ENCODE results near the gene ALG14. TPM values are rescaled to one million over a fixed set of nuclear protein-coding genes. Genes with fewer than 3 reads are reported as not detected.

ALG14 gene
- total RNA-seq, 4 donors from 2014 or later: 1.5 to 4.6 (median 3.2) TPM

- Histone ChIP-seq H3K9me3 (no peaks in the 10 kb centered on the region), H3K27ac (no peak overlapping the region), H3K36me3 (no peaks in the 10 kb centered on the region), H3K27me3 (no peaks in the 10 kb centered on the region), H3K4me3 (replicated peaks in 1 of 3) (no peak overlapping the region), H3K4me1 (peaks cover 3 to 16% of the 10 kb centered on the region in 2 donors)
- WGBS, 2 donors: 79 to 85% methylated on average over 9 of the region's 9 CpGs
- TF ChIP-seq POLR2A (IDR thresholded peaks at IDR 0.05): no peak
- TF ChIP-seq, protein P1, sequence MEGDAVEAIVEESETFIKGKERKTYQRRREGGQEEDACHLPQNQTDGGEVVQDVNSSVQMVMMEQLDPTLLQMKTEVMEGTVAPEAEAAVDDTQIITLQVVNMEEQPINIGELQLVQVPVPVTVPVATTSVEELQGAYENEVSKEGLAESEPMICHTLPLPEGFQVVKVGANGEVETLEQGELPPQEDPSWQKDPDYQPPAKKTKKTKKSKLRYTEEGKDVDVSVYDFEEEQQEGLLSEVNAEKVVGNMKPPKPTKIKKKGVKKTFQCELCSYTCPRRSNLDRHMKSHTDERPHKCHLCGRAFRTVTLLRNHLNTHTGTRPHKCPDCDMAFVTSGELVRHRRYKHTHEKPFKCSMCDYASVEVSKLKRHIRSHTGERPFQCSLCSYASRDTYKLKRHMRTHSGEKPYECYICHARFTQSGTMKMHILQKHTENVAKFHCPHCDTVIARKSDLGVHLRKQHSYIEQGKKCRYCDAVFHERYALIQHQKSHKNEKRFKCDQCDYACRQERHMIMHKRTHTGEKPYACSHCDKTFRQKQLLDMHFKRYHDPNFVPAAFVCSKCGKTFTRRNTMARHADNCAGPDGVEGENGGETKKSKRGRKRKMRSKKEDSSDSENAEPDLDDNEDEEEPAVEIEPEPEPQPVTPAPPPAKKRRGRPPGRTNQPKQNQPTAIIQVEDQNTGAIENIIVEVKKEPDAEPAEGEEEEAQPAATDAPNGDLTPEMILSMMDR (IDR thresholded peaks at IDR 0.05): no peak
- intact Hi-C loops (cut with DNase I): no loop called here
- DNase-seq: no peak
Measured at GRCh38 chr1:94954263-94955220, 118.2 kb downstream of the ALG14 start.

DNA sequence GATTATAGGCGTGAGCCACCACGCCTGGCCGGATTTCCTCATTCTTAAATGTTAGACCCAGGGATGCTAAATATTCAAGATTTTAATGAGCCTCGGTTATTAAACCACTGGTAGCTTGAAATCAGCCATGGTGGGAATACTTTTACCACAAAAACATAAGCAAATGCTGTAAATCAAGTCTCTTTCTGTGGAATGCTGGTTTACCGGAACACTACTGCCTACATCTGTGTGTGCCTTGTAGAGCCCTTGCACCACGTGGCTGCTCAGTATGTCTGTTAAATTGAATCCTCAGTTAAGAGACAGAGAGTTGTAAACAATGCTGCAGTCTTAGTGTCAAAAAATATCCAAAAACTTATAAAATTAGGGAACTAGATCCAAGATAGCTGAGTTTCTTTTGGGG is 119.0 kb downstream of the ALG14 start:
- no peaks in the 10 kb centered on the region for H3K27me3 ChIP-seq
- no peak overlapping the region for H3K4me3 ChIP-seq (replicated peaks in 1 of 3)
- TF ChIP-seq, protein P1 (IDR thresholded peaks at IDR 0.05): no peak
- no peak for TF ChIP-seq POLR2A (IDR thresholded peaks at IDR 0.05)
- H3K27ac ChIP-seq: no peak overlapping the region
- H3K4me1 ChIP-seq: peaks cover 3 to 16% of the 10 kb centered on the region in 2 donors
- no peaks in the 10 kb centered on the region for H3K36me3 ChIP-seq
- 90 to 92% methylated on average over 6 of the region's 6 CpGs for WGBS, 2 donors
- H3K9me3 ChIP-seq: no peaks in the 10 kb centered on the region
- no peak for DNase-seq
- intact Hi-C loops (cut with DNase I): no loop called here

DNA sequence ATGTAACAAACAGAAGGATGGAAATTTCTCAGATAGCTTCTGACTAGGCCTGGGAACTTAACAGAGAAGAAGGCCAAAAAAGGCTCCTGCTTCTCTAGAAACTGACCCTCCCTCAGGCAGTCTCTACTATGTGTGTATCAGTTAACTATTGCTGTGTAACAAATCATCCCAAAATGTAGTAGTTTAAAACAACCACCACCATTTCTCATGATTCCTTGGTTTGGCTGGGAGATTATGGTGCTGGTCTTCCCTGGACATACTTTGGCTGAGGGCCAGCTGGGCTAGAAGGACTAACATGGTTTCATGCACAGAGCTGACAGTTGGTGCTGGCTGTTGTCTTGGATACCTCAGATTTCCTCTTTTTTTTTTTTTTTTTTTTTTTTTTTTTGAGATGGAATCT is 119.6 kb downstream of the ALG14 start:
- Histone ChIP-seq H3K27me3 (no peaks in the 10 kb centered on the region), H3K27ac (no peak overlapping the region), H3K36me3 (no peaks in the 10 kb centered on the region), H3K4me1 (peaks cover 3 to 16% of the 10 kb centered on the region in 2 donors), H3K4me3 (replicated peaks in 1 of 3) (no peak overlapping the region), H3K9me3 (no peaks in the 10 kb centered on the region)
- TF ChIP-seq, protein P1 (IDR thresholded peaks at IDR 0.05): no peak
- TF ChIP-seq POLR2A (IDR thresholded peaks at IDR 0.05): no peak
- intact Hi-C loops (cut with DNase I): no loop called here
- no peak for DNase-seq

DNA sequence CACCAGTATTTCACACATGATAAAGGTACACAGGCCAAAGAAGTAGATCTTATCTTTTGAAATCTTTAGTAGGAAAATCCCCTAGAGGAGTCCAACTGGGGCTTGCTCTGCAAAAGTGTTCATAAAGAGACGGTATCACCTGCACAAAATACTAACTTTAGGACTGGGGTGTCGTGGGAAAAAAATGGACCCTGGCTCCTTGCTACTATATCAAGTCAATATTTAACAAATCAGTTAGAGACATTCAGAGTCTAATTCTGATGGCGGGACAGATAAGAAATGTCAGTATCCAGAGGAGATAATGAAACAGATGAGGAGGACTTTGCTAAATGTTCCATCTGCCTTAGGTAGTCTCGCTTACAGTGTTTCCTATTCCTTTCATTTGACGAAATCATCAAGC is 120.2 kb downstream of the ALG14 start:
- DNase-seq: no peak
- Histone ChIP-seq H3K27me3 (no peaks in the 10 kb centered on the region), H3K9me3 (no peaks in the 10 kb centered on the region), H3K4me3 (replicated peaks in 1 of 3) (no peak overlapping the region), H3K36me3 (no peaks in the 10 kb centered on the region), H3K4me1 (peaks cover 3 to 16% of the 10 kb centered on the region in 2 donors), H3K27ac (no peak overlapping the region)
- WGBS, 2 donors: 98% methylated on average over 5 of the region's 5 CpGs
- intact Hi-C loops (cut with DNase I): no loop called here
- TF ChIP-seq, protein P1 (IDR thresholded peaks at IDR 0.05): no peak
- TF ChIP-seq POLR2A (IDR thresholded peaks at IDR 0.05): no peak

DNA sequence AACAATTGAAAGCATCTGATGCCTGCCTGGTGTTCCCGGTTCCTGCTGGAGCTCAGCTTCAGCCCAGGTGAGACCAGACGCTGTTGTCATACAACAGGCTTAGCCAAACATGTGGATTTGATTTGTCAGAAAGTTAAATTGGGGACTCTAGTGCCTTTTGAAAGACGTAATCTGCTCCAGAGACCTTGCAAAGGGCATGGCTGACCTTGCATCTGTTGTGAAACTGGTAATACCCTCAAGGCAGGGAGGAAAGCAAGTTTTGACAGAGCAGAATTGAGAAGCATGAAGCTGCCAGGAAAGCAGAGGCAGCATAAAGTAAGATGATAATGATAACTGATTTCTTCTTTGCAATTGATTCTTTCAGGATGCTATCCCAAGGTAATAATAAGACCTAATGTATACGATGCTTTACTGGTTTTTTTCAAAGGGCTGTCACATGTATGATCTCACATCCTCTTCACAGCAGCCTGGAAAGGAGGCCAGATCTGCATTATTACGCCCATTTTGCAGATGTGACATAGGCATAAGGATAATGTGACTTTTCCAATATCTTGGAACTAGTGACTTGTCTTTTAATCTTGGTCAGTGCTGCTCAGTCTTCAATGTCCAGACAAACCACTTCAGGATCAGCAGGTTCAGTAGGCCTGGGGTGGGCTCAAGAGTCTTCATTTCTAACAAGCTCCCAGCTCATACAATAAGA is 121.1 kb downstream of the ALG14 start:
- TF ChIP-seq, protein P1 (IDR thresholded peaks at IDR 0.05): no peak
- TF ChIP-seq POLR2A (IDR thresholded peaks at IDR 0.05): no peak
- Histone ChIP-seq H3K4me1 (peaks cover 3 to 12% of the 10 kb centered on the region in 2 donors), H3K27me3 (no peaks in the 10 kb centered on the region), H3K36me3 (no peaks in the 10 kb centered on the region), H3K4me3 (replicated peaks in 1 of 3) (no peak overlapping the region), H3K27ac (no peak overlapping the region), H3K9me3 (no peaks in the 10 kb centered on the region)
- WGBS, 2 donors: 84 to 89% methylated on average over 5 of the region's 5 CpGs
- no peak for DNase-seq
- intact Hi-C loops (cut with DNase I): no loop called here

All from thyroid gland (tissue), 4 donors.